WTC11 (cell line): ENCODE data around the gene UBXN10. TPM values are rescaled to one million over a fixed set of nuclear protein-coding genes. Genes with fewer than 3 reads are reported as not detected.

ENCODE experiments used
- ATAC-seq: fragments of 200-7000 bp; cut with Tn5 transposase; 2 replicates; pipeline ENCODE4 v1.10.0; 2021; ENCODE audit warnings: mild to moderate bottlenecking, moderate library complexity
- CTCF ChIA-PET: fragments of 300-600 bp; sonication (Branson Sonifier 250); formaldehyde crosslinking; loops from one replicate; lab custom pipeline; 2021; ENCODE audit warnings: antibody characterized with exemption; lab: Charles Lee
- POLR2A ChIA-PET: fragments of 350-600 bp; sonication (Branson Sonifier 250); formaldehyde crosslinking; loops from one replicate; lab custom pipeline; 2021; ENCODE audit warnings: antibody characterized with exemption; lab: Charles Lee
- DNase-seq: peaks from one replicate; pipeline ENCODE4 v3.0.0; 2021; ENCODE audit warnings: low spot score
- H3K27ac Mint-ChIP-seq: 2 replicates; pipeline ENCODE4 v1.8.0; 2021; ENCODE audit warnings: mixed read lengths
- H3K27me3 Mint-ChIP-seq: 2 replicates; pipeline ENCODE4 v1.8.0; 2021; ENCODE audit warnings: low read depth, mild to moderate bottlenecking, moderate library complexity, mixed read lengths
- H3K36me3 Mint-ChIP-seq: 2 replicates; pipeline ENCODE4 v1.8.0; 2021; ENCODE audit warnings: mixed read lengths
- H3K4me1 Mint-ChIP-seq: 2 replicates; pipeline ENCODE4 v1.8.0; 2022; ENCODE audit warnings: mixed read lengths
- H3K4me3 Mint-ChIP-seq: 2 replicates; pipeline ENCODE4 v1.8.0; 2021; ENCODE audit warnings: mild to moderate bottlenecking, moderate library complexity, mixed read lengths
- H3K9me3 Mint-ChIP-seq: 2 replicates; pipeline ENCODE4 v1.8.0; 2021; ENCODE audit warnings: mixed read lengths
- GTF2I ChIP-seq: fragments of 250-450 bp; sonication (Bioruptor Pico); conservative IDR thresholded peaks from 2 replicates; pipeline ENCODE4 v1.4.0; 2021; ENCODE audit warnings: mild to moderate bottlenecking
- HMGA2 ChIP-seq: fragments of 250-450 bp; sonication (Bioruptor Pico); IDR thresholded peaks from 2 replicates; pipeline ENCODE4 v1.4.0; 2021; ENCODE audit warnings: mild to moderate bottlenecking, moderate library complexity
- JAZF1 ChIP-seq: fragments of 250-450 bp; sonication (Bioruptor Pico); IDR thresholded peaks from 2 replicates; pipeline ENCODE4 v1.9.0; 2021; ENCODE audit warnings: moderate library complexity, mild to moderate bottlenecking, inconsistent platforms
- JUN ChIP-seq: sonication (generic); formaldehyde crosslinking; IDR thresholded peaks from 2 replicates; pipeline ENCODE4 v1.8.0; 2023; ENCODE audit warnings: mild to moderate bottlenecking, missing genetic modification reagents
- KAT7 ChIP-seq: sonication (generic); formaldehyde crosslinking; IDR thresholded peaks from 2 replicates; pipeline ENCODE4 v1.8.1; 2023; ENCODE audit warnings: missing genetic modification reagents, mild to moderate bottlenecking, borderline replicate concordance
- NFE2L1 ChIP-seq: sonication (generic); formaldehyde crosslinking; IDR thresholded peaks from 2 replicates; pipeline ENCODE4 v1.8.1; 2023; ENCODE audit warnings: missing genetic modification reagents
- PRRX2 ChIP-seq: fragments of 250-450 bp; sonication (Bioruptor Pico); IDR thresholded peaks from 2 replicates; pipeline ENCODE4 v1.8.0; 2021; ENCODE audit warnings: mild to moderate bottlenecking
- SOX15 ChIP-seq: fragments of 250-450 bp; sonication (Bioruptor Pico); IDR thresholded peaks from 2 replicates; pipeline ENCODE4 v1.9.0; 2021; ENCODE audit warnings: mild to moderate bottlenecking
- SP1 ChIP-seq: sonication (generic); formaldehyde crosslinking; conservative IDR thresholded peaks from 2 replicates; pipeline ENCODE4 v1.8.1; 2022; ENCODE audit warnings: missing genetic modification reagents
- TEAD1 ChIP-seq: sonication (generic); formaldehyde crosslinking; IDR thresholded peaks from 2 replicates; pipeline ENCODE4 v1.8.0; 2022; ENCODE audit warnings: mild to moderate bottlenecking, missing genetic modification reagents
- ZNF138 ChIP-seq: sonication (generic); formaldehyde crosslinking; conservative IDR thresholded peaks from 2 replicates; pipeline ENCODE4 v1.8.1; 2022; ENCODE audit warnings: mild to moderate bottlenecking, moderate library complexity, missing genetic modification reagents
- ZNF219 ChIP-seq: sonication (generic); formaldehyde crosslinking; IDR thresholded peaks from 2 replicates; pipeline ENCODE4 v1.8.0; 2023; ENCODE audit warnings: missing genetic modification reagents, mild to moderate bottlenecking, borderline replicate concordance
- ZNF232 ChIP-seq: sonication (generic); formaldehyde crosslinking; IDR thresholded peaks from 2 replicates; pipeline ENCODE4 v1.8.0; 2022; ENCODE audit warnings: mild to moderate bottlenecking, missing genetic modification reagents
- total RNA-seq: library from RNA; stranded (reverse); gene quantifications from 3 replicates; pipeline ENCODE4 v1.2.3, GENCODE V29; 2021
- TF ChIP-seq, protein P1 (sequence below): fragments of 250-450 bp; sonication (Bioruptor Pico); IDR thresholded peaks from 2 replicates; pipeline ENCODE4 v1.8.0; 2021; ENCODE audit warnings: mild to moderate bottlenecking
- TF ChIP-seq, protein P2 (sequence below): sonication (generic); formaldehyde crosslinking; conservative IDR thresholded peaks from 2 replicates; pipeline ENCODE4 v1.8.1; 2022; ENCODE audit warnings: mild to moderate bottlenecking, missing genetic modification reagents
- TF ChIP-seq, protein P3 (sequence below): sonication (generic); formaldehyde crosslinking; IDR thresholded peaks from 2 replicates; pipeline ENCODE4 v1.8.1; 2022; ENCODE audit warnings: missing genetic modification reagents, borderline replicate concordance
- TF ChIP-seq, protein P4 (sequence below): sonication (generic); formaldehyde crosslinking; IDR thresholded peaks from 2 replicates; pipeline ENCODE4 v1.8.0; 2022; ENCODE audit warnings: mild to moderate bottlenecking, missing genetic modification reagents
- TF ChIP-seq, protein P5 (sequence below): sonication (generic); formaldehyde crosslinking; IDR thresholded peaks from 2 replicates; pipeline ENCODE4 v1.8.0; 2022; ENCODE audit warnings: mild to moderate bottlenecking, missing genetic modification reagents
- TF ChIP-seq, protein P6 (sequence below): sonication (generic); formaldehyde crosslinking; IDR thresholded peaks from 2 replicates; pipeline ENCODE4 v1.8.1; 2022; ENCODE audit warnings: low read depth, missing genetic modification reagents, borderline replicate concordance
- TF ChIP-seq, protein P7 (sequence below): sonication (generic); formaldehyde crosslinking; IDR thresholded peaks from 2 replicates; pipeline ENCODE4 v1.8.1; 2023; ENCODE audit warnings: mild to moderate bottlenecking, missing genetic modification reagents

Gene UBXN10
- total RNA-seq, 1 experiment from 2014 or later: 0.52 TPM

DNA sequence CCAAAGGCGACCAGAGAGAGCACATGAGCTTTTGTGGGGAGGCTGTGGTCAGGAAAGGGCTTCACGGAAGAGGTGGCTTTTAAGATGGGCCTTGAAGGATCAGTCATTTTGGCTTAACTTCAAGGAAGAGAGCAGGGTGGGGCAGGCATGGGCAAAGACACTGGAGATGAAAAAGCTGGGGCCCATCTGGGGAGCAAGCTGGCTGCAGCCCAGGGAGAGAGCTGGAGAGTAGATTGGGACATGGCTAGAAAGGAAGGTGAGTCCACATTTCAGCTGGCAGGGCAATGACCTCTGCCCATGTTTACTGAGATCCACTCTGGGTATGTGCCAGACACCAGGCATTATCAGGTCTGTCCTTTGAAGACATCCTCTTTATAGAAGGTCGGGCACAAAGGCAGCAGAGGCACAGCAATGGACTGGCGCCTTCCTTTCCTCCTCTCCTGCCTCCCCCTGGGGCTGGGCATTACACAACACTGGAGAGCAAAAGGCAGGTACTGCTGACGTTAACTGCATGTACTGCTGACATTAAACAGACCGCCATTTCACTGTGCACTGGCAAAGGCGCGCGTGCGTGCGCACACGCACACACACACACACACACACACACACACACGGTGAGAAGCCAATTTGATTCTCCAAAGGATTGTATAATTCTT, 2.2 kb upstream of the UBXN10 start:
- CTCF ChIA-PET: interaction anchor here (1.2 to 1.3 kb wide), 3 partner anchors 11 to 29 kb away, joined by 3 to 5 read pairs (median 5); no protein-coding TSS in a partner anchor
- Mint-ChIP-seq H3K27me3 (peaks cover 59% of the 10 kb centered on the region), H3K4me1 (peaks cover 24% of the 10 kb centered on the region), H3K27ac (no peak overlapping the region), H3K4me3 (no peak overlapping the region), H3K9me3 (peaks cover 14% of the 10 kb centered on the region), H3K36me3 (no peaks in the 10 kb centered on the region)
- DNase-seq: no peak
- POLR2A ChIA-PET: no interaction called here
- TF ChIP-seq, protein P1, sequence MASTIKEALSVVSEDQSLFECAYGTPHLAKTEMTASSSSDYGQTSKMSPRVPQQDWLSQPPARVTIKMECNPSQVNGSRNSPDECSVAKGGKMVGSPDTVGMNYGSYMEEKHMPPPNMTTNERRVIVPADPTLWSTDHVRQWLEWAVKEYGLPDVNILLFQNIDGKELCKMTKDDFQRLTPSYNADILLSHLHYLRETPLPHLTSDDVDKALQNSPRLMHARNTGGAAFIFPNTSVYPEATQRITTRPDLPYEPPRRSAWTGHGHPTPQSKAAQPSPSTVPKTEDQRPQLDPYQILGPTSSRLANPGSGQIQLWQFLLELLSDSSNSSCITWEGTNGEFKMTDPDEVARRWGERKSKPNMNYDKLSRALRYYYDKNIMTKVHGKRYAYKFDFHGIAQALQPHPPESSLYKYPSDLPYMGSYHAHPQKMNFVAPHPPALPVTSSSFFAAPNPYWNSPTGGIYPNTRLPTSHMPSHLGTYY (CRISPR knock-in tag): no peak
- TF ChIP-seq, protein P2, sequence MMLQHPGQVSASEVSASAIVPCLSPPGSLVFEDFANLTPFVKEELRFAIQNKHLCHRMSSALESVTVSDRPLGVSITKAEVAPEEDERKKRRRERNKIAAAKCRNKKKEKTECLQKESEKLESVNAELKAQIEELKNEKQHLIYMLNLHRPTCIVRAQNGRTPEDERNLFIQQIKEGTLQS (CRISPR knock-in tag): no peak
- no peak for TF ChIP-seq NFE2L1 (CRISPR knock-in tag)
- TF ChIP-seq, protein P3, sequence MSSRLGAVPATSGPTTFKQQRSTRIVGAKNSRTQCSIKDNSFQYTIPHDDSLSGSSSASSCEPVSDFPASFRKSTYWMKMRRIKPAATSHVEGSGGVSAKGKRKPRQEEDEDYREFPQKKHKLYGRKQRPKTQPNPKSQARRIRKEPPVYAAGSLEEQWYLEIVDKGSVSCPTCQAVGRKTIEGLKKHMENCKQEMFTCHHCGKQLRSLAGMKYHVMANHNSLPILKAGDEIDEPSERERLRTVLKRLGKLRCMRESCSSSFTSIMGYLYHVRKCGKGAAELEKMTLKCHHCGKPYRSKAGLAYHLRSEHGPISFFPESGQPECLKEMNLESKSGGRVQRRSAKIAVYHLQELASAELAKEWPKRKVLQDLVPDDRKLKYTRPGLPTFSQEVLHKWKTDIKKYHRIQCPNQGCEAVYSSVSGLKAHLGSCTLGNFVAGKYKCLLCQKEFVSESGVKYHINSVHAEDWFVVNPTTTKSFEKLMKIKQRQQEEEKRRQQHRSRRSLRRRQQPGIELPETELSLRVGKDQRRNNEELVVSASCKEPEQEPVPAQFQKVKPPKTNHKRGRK (CRISPR knock-in tag): no peak
- TF ChIP-seq SOX15 (CRISPR knock-in tag): no peak
- no peak for TF ChIP-seq HMGA2
- no peak for TF ChIP-seq ZNF219
- TF ChIP-seq, protein P4, sequence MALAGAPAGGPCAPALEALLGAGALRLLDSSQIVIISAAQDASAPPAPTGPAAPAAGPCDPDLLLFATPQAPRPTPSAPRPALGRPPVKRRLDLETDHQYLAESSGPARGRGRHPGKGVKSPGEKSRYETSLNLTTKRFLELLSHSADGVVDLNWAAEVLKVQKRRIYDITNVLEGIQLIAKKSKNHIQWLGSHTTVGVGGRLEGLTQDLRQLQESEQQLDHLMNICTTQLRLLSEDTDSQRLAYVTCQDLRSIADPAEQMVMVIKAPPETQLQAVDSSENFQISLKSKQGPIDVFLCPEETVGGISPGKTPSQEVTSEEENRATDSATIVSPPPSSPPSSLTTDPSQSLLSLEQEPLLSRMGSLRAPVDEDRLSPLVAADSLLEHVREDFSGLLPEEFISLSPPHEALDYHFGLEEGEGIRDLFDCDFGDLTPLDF: no peak
- no peak for TF ChIP-seq KAT7 (CRISPR knock-in tag)
- TF ChIP-seq JUN: no peak
- TF ChIP-seq, protein P5, sequence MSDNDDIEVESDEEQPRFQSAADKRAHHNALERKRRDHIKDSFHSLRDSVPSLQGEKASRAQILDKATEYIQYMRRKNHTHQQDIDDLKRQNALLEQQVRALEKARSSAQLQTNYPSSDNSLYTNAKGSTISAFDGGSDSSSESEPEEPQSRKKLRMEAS (CRISPR knock-in tag): no peak
- TF ChIP-seq JAZF1 (CRISPR knock-in tag): no peak
- TF ChIP-seq GTF2I (CRISPR knock-in tag): no peak
- TF ChIP-seq ZNF232 (CRISPR knock-in tag): no peak
- no peak for TF ChIP-seq ZNF138 (CRISPR knock-in tag)
- no peak for TF ChIP-seq PRRX2
- TF ChIP-seq, protein P6, sequence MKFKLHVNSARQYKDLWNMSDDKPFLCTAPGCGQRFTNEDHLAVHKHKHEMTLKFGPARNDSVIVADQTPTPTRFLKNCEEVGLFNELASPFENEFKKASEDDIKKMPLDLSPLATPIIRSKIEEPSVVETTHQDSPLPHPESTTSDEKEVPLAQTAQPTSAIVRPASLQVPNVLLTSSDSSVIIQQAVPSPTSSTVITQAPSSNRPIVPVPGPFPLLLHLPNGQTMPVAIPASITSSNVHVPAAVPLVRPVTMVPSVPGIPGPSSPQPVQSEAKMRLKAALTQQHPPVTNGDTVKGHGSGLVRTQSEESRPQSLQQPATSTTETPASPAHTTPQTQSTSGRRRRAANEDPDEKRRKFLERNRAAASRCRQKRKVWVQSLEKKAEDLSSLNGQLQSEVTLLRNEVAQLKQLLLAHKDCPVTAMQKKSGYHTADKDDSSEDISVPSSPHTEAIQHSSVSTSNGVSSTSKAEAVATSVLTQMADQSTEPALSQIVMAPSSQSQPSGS (CRISPR knock-in tag): no peak
- no peak for TF ChIP-seq SP1 (CRISPR knock-in tag)
- TF ChIP-seq, protein P7, sequence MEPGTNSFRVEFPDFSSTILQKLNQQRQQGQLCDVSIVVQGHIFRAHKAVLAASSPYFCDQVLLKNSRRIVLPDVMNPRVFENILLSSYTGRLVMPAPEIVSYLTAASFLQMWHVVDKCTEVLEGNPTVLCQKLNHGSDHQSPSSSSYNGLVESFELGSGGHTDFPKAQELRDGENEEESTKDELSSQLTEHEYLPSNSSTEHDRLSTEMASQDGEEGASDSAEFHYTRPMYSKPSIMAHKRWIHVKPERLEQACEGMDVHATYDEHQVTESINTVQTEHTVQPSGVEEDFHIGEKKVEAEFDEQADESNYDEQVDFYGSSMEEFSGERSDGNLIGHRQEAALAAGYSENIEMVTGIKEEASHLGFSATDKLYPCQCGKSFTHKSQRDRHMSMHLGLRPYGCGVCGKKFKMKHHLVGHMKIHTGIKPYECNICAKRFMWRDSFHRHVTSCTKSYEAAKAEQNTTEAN (CRISPR knock-in tag): no peak
- TF ChIP-seq TEAD1 (CRISPR knock-in tag): no peak
- TF ChIP-seq, all 79 proteins: peak for 0
- no peak for ATAC-seq
